ENCODE measurements around the gene ATG7. TPM values are rescaled to one million over a fixed set of nuclear protein-coding genes. Genes with fewer than 3 reads are reported as not detected.
"Not testable (repeated sequence)": the region's sequence is repeated elsewhere in the genome, so short reads cannot be mapped to it uniquely, and the experiment has no call there.

ATG7 gene
- total RNA-seq, 4 donors from 2014 or later: 54.8 to 126 (median 100) TPM

- peak overlapping the region; percentile 18 to 54 for H3K27ac ChIP-seq
- H3K27me3 ChIP-seq: no peaks in the 10 kb centered on the region
- TF ChIP-seq POLR2A (IDR thresholded peaks at IDR 0.05): no peak
- no peaks in the 10 kb centered on the region for H3K9me3 ChIP-seq
- peaks cover 0 to 12% of the 10 kb centered on the region in 2 donors for H3K4me1 ChIP-seq
- no peak overlapping the region for H3K4me3 ChIP-seq
- intact Hi-C loops (cut with DNase I; ENCODE audit: low total_unique reads): no loop called here
- DNase-seq: no peak
- no peaks in the 10 kb centered on the region for H3K36me3 ChIP-seq
Observed at GRCh38 chr3:11498177-11498576, 226.0 kb downstream of the ATG7 start.

GRCh38 chr3:11498646-11499045, 226.4 kb downstream of the ATG7 start:
- peaks cover 0 to 12% of the 10 kb centered on the region in 2 donors for H3K4me1 ChIP-seq
- H3K36me3 ChIP-seq: no peaks in the 10 kb centered on the region
- no peak for TF ChIP-seq POLR2A (IDR thresholded peaks at IDR 0.05)
- TF ChIP-seq, protein P1, sequence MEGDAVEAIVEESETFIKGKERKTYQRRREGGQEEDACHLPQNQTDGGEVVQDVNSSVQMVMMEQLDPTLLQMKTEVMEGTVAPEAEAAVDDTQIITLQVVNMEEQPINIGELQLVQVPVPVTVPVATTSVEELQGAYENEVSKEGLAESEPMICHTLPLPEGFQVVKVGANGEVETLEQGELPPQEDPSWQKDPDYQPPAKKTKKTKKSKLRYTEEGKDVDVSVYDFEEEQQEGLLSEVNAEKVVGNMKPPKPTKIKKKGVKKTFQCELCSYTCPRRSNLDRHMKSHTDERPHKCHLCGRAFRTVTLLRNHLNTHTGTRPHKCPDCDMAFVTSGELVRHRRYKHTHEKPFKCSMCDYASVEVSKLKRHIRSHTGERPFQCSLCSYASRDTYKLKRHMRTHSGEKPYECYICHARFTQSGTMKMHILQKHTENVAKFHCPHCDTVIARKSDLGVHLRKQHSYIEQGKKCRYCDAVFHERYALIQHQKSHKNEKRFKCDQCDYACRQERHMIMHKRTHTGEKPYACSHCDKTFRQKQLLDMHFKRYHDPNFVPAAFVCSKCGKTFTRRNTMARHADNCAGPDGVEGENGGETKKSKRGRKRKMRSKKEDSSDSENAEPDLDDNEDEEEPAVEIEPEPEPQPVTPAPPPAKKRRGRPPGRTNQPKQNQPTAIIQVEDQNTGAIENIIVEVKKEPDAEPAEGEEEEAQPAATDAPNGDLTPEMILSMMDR (IDR thresholded peaks at IDR 0.05): no peak
- peak in 1 of 2 donors; percentile 42 for DNase-seq
- no peaks in the 10 kb centered on the region for H3K9me3 ChIP-seq
- no peak overlapping the region for H3K4me3 ChIP-seq
- intact Hi-C loops (cut with DNase I; ENCODE audit: low total_unique reads): no loop called here
- peak overlapping the region; percentile 18 to 54 for H3K27ac ChIP-seq
- no peaks in the 10 kb centered on the region for H3K27me3 ChIP-seq

GRCh38 chr3:11499144-11499543, 226.9 kb downstream of the ATG7 start:
- Histone ChIP-seq H3K36me3 (no peaks in the 10 kb centered on the region), H3K9me3 (no peaks in the 10 kb centered on the region), H3K4me1 (peaks cover 0 to 12% of the 10 kb centered on the region in 2 donors), H3K27me3 (no peaks in the 10 kb centered on the region), H3K27ac (peak overlapping the region; percentile 18 to 54), H3K4me3 (no peak overlapping the region)
- no peak for DNase-seq
- no peak for TF ChIP-seq POLR2A (IDR thresholded peaks at IDR 0.05)
- intact Hi-C loops (cut with DNase I; ENCODE audit: low total_unique reads): no loop called here

DNA sequence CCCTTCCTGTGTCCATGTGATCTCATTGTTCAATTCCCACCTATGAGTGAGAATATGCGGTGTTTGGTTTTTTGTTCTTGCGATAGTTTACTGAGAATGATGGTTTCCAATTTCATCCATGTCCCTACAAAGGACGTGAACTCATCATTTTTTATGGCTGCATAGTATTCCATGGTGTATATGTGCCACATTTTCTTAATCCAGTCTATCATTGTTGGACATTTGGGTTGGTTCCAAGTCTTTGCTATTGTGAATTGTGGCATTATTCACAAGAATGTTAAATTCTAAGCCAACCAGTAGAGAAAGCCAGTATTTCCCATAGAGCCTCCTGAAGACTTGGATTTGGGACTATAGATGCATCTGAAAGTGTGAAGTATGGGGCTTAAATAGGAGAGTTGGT, 230.2 kb downstream of the ATG7 start:
- H3K36me3 ChIP-seq; intact Hi-C loops (cut with DNase I; ENCODE audit: low total_unique reads); H3K27ac ChIP-seq: not testable (repeated sequence)

GRCh38 chr3:11507719-11508118, 235.5 kb downstream of the ATG7 start:
- Histone ChIP-seq H3K36me3 (no peaks in the 10 kb centered on the region), H3K4me1 (peaks cover 11 to 12% of the 10 kb centered on the region in 2 donors), H3K27ac (peak overlapping the region; percentile 76 to 98), H3K27me3 (no peaks in the 10 kb centered on the region), H3K4me3 (no peak overlapping the region), H3K9me3 (no peaks in the 10 kb centered on the region)
- TF ChIP-seq, protein P1 (IDR thresholded peaks at IDR 0.05): no peak
- no peak for TF ChIP-seq POLR2A (IDR thresholded peaks at IDR 0.05)
- intact Hi-C loops (cut with DNase I; ENCODE audit: low total_unique reads): no loop called here
- DNase-seq: no peak

More for the DNA sequence above, 230.2 kb downstream of the ATG7 start:
- H3K4me1 ChIP-seq: peaks cover 0 to 12% of the 10 kb centered on the region in 2 donors
- not testable (repeated sequence) for H3K27me3 ChIP-seq, DNase-seq, H3K4me3 ChIP-seq, H3K9me3 ChIP-seq

DNA sequence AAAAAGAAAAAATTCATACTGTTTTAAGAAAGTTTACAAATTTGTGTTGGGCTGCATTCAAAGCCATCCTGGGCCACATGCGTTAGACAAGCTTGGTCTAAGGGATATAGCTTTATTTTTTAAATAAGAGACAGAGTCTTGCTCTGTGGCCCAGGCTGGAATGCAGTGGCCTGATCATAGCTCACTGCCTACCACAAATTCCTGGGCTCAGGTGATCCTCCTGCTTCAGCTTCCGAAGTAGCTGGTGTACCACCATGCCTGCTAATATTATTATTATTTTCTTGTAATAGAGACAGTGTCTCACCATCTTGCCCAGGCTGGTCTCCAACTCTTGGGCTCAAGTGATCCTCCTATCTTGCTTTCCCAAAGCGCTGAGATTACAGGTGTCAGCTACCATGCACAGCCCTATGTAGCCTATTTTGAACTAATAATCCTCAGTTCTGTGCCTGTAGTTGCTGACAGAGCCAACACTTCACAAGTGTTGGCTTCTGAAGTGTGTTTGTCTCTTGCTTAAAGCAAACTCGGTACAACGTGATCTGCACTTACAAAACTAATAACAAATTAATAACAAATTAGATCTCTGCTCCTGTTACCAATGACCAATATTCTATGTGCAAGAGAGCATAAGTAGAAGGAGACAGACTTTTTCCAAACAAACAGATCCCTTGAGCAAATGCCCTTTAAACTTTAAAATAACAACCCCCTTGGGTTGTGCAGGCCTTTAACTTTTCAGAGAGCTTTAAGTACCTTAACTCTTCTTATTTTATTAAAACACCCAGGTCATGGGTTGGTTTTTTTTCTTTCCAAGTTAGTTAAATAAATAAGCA, 236.4 kb downstream of the ATG7 start:
- H3K27ac ChIP-seq: peak overlapping the region; percentile 76 to 98
- no peaks in the 10 kb centered on the region for H3K9me3 ChIP-seq
- H3K4me1 ChIP-seq: peaks cover 11 to 12% of the 10 kb centered on the region in 2 donors
- H3K36me3 ChIP-seq: no peaks in the 10 kb centered on the region
- no peak for TF ChIP-seq POLR2A (IDR thresholded peaks at IDR 0.05)
- TF ChIP-seq, protein P1 (IDR thresholded peaks at IDR 0.05): no peak
- no peaks in the 10 kb centered on the region for H3K27me3 ChIP-seq
- DNase-seq: no peak
- H3K4me3 ChIP-seq: no peak overlapping the region
- intact Hi-C loops (cut with DNase I; ENCODE audit: low total_unique reads): no loop called here

Data from uterus (tissue), 4 donors.